ENCODE measurements around the gene PPARGC1A.

The PPARGC1A gene, protein sequence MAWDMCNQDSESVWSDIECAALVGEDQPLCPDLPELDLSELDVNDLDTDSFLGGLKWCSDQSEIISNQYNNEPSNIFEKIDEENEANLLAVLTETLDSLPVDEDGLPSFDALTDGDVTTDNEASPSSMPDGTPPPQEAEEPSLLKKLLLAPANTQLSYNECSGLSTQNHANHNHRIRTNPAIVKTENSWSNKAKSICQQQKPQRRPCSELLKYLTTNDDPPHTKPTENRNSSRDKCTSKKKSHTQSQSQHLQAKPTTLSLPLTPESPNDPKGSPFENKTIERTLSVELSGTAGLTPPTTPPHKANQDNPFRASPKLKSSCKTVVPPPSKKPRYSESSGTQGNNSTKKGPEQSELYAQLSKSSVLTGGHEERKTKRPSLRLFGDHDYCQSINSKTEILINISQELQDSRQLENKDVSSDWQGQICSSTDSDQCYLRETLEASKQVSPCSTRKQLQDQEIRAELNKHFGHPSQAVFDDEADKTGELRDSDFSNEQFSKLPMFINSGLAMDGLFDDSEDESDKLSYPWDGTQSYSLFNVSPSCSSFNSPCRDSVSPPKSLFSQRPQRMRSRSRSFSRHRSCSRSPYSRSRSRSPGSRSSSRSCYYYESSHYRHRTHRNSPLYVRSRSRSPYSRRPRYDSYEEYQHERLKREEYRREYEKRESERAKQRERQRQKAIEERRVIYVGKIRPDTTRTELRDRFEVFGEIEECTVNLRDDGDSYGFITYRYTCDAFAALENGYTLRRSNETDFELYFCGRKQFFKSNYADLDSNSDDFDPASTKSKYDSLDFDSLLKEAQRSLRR

DNA sequence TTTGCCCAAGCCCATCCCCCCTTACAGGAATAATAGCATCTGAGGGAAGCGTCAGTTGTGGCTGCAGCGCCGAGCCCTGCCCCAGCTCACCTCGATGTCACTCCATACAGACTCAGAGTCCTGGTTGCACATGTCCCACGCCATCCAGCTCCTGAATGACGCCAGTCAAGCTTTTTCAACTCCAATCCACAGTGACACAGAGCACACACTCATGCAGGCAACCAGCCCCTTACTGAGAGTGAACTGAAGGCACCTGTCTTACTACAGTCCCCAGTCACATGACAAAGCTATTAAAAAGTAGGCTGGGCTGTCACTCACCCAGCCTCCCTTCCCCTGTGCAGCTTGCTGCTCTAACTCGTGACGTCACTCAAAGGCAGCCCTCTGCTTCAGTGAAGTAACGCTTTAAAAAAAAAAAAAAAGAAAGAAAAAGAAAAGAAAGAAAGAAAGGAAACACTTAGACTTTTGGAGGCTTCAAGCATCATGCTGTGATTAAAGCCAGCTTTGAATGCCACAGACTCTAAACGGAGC, at the start of gene PPARGC1A:
Gene PPARGC1A, minus strand, starts transcription at position 234 of the 528 bp plus-strand sequence. Its CDS starts 90 bp downstream, at position 144.
- DNase-seq, result no peak

DNA sequence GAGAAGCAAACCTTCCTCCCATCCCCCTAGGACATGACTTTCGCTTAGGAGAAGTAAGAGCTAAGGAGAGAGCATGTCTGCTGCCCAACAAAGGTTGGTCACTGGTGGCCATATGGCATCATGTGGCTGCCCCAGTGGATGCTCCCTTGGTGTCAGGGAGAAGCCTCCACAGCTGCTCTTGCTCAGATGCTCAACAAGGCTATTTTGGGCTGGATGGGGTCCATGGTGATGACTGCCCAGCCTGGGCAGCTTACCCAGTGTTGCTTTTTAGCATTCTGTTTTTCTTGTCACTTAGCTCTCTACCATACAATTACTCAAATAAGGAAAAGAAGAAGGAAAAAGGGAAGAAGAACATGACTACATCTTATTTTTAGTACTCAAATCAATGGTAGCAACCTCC, 48.9 kb upstream of the PPARGC1A start:
- DNase-seq, result no peak

DNA sequence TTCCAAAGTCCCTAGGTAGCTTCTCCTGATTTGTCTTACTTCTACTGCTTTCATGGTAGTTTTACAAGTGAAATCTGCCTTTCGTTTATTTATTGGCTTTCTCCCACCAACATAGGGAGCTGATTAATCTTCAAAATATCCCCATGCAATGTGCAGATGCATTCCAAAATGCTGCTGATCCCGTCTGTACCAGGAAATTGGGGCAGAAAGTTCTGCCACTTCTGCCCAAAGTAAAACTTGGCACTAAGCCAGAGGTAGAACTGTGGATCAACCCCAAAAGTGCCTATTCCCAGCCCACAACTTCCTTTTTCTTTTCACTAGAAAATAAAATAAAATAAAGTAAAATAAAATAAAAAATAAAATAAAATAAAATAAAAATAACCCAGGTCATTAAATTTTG, 47.3 kb upstream of the PPARGC1A start:
- DNase-seq, result no peak

DNA sequence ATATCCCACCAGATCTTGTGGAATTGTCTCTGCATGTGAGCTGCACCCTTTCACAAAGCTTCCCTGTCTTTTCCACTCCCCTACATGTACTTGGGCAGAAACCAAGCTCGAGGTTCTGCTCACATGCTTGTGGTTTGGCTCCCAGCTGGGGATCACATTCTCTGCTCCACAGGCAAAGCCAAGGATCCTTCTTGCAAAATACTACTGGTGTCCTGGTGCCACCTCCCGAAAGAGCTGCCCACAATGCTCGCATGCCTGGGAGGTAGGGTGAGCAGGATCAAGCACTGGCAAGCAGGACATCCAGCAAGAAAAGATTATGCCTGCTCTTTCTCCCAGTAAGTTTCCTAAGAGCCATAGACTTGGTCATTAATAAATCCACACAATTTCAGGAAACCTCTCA, 45.1 kb upstream of the PPARGC1A start:
- peak; percentile 40 to 60 for DNase-seq

DNA sequence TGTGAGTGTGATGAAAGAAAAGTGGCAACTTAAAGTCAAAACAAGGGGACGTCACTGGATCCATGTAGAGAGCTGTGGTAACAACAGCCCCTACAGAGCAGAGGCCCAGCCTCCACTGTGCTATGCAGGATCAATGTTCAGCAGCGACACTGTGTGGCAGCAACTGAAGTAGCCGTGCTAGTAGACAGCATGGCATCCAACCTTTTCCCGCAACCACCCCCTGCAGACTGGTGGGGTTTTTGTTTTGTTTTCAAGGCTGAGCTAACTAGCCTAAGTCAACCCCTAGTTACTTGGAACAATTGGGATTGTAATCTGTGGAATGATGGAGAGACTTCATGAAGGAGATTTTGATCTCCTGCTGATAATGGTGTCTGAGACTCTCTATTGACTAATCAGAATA, 44.4 kb upstream of the PPARGC1A start:
- DNase-seq, result no peak

DNA sequence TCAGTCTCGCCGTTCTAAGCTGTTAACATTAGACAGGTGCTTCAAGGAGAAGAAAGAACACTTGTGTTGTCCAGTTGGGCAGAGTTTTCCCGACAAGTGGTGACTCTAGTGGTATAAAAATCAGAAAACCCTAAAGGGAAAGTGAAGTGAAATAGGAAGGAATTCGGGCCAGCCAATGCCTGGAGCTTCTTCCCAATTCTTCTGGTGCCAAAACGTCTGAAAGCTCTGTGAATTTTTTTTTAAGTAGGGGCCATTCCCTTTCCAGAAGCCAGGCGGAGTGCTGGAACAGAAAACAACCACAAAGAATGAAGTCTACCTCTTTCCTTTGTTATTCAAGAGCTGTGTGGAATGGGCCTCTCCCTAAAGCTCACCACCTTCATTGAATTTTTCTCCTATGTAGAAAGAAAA, 43.1 kb upstream of the PPARGC1A start:
- DNase-seq, result no peak

DNA sequence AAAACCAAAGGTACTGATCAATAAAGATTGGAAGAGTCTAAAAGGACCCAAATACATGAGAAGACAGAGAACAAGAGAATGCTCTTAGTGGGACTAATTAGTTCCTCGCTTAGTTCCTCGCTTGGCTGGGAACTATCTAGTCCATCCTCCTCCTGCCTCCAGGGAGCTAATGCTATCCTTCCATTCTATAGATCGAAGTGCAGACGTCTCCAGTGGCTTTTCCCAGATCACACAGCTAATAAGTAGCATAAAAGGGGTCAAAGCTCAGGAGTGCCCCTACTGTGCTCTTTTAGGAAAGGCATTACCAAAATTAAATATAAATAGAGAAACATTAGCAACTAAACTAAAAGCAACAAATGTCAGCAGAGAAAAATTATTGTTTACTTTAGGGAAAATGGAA, 42.3 kb upstream of the PPARGC1A start:
- no peak for DNase-seq

DNA sequence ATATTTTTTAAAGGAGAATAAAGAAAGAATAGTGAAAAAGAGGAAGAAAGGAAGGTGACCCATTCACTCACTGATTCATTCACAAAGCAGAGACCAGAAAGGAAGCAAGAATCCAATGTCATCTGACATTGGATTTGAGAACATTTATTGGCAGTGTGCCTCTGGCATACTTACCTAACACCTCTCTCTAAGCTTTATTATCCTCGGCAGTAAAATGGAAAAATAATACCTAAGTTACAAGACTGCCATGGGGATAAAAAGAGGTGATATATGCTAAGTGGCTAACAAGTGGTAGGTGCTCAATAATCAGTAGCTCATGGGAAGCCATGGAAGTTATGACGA, 41.6 kb upstream of the PPARGC1A start:
- no peak for DNase-seq

DNA sequence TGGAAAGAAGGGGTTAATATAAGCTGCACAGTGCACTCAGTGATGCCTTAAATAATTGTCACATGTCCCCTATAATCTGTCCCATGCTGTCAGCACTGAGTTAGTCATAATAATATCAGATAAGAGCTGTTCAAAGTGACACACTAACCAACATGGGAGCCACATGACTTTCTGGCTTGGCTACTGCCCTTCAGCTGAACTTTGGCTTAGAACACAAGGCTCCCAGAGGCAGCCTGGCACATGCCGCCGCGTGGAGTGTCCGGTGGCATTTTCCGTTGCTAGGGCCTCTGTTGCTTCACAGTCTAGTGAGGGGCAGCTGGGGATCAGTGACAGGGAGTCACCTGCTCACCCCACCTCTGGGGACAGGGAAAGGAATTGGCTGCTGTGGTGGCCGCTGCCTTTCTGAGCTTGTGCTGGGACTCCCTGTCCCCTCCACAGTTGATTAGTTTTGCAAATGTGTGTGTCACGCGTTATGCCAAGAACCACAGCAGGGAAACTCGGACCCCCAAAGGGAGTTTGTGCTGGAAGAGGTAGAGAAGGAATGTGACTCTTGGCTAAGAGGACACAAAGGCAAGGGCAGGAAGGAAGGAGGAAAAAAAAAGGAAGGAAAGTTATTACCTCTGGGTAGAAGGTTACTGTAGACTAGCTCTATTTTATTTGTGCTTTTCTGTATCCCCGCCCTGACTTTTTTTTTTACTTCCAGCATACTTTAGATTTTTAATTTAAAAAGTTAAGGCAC, 41.1 kb upstream of the PPARGC1A start:
- DNase-seq, result no peak

DNA sequence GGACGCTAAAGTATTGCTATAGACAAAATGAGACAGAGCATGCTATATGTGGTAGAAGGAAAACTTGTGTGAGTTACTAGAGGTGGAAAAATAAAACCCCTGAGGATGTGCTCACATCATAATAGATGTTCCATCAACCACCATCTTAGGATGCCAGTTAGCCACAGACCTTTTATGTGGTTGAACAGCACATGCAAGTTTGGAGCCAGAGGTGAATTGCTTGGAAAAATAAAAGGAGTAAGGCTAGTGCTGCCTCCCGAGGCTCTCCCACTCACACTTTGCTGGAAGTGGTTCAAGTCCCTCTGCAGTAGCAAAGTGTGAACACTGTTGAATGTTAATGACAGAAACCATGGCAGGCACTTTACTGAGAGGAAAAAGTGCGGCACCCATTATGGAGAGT, 39.4 kb upstream of the PPARGC1A start:
- DNase-seq, result no peak

DNA sequence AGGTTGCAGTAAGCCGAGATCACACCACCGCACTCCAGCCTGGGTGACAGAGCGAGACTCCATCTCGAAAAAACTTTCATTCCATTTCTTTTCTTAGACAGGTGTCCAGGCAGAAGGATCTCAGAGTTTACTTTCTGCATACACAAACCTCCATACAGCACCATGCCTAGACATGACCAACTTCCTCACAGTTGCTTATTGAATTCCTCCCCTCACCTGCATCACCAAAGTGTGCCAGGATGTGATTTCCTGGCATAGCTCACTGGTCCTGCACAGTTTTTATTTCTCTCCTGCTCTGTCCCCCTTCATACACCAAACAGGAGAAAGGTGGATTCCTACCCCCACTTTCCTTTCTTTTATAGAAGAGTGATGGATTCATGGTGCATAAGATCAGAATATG, 34.7 kb upstream of the PPARGC1A start:
- no peak for DNase-seq

DNA sequence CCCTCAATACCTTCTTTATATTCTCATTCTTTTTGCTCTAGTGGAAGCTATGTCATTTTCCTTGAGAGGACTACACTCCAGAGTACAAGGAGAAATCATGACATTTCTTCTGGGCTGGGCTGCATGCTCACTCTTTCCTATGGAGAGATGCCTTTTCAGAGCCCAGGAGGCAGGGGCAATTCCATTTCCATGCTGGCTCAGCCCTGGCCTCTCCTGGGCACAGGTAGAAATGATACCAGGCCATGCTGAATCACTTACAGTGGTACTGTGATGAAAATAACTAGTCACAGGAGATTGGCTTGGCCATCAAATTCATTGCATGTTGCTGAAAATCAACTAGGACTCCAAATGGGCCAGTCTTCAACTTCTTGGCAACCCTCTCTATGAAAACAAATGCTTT, 34.0 kb upstream of the PPARGC1A start:
- no peak for DNase-seq

DNA sequence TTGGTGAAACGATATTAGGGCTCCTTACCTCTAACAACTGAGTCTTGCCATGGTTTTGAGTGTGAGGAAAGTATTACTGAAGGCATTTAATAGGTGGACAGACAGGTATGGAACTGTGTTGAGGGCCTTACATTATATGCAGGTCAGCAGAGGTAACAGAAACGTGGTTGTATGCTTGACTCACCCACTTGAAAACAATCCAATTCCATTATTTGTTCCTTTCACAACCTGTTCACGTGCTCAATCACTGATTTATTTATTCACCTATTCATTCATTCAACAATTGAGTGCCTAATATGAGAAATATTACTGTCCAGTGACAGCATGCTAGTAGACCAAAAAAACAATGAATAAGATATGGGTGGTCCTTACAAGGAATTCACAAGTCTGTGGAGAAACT, 33.3 kb upstream of the PPARGC1A start:
- no peak for DNase-seq

DNA sequence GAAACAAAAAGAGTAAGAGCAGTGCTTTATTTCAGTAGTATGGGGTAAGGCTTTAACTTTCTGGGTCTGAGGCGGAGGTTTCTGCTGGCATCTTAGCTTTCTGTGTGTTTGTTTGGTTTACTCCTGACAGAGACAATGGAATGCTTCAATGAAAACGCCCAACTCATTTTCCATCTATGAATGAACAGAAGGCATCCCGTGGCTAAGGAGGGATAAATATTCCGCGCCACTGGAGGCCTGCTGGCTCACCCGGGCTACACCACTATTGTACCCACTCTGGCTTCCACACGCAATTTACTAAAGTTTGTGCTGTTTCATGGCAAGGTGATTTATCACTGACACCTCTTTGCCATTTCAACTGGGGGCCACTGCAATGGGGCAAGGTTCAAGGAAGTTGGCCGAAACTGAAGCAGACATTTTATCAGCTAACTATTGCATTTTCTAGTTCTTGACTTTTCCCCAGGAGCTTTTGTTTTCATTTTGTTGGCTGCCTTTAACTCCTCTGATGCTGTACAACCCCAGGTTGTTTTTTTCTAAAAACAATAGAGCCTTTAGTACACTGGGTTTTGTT, 32.8 kb upstream of the PPARGC1A start:
- DNase-seq, result no peak

DNA sequence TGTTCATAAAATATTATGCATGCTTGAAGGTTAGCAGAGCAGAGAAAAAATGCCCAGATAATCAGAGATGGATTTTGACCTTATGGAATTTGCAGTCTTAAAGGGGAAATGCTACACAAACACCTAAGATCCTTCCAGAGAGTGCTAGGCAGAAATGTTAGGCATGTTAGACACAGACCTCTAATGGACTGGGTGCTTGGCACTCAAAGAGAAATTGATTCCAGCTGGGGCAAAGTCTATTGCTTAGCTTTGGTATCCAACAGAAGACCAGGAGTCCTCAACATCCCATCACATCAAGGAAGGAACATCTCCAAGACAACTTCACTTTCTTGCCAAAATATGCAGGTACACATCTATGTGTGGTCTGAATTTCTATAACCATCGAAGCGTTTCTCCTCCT, 32.2 kb upstream of the PPARGC1A start:
- no peak for DNase-seq

DNA sequence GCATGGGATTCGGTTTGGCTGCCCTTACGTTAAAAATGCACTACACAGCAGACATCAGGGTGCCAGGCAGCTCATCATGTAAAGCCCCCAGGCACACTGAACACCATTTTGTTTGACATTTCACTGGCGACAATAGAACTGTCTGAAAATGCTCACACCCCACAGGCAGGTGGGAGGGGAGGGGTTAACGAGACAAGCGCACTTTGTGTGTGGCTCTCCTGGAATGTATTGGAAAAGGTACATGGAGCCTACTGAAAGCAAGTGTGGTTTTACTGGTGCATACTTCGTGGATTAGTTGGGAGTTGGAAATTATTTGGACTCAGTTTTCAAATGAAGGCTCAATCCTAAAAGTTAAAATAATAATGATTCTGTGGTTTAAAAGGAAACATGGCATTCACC, 31.6 kb upstream of the PPARGC1A start:
- DNase-seq, result no peak

DNA sequence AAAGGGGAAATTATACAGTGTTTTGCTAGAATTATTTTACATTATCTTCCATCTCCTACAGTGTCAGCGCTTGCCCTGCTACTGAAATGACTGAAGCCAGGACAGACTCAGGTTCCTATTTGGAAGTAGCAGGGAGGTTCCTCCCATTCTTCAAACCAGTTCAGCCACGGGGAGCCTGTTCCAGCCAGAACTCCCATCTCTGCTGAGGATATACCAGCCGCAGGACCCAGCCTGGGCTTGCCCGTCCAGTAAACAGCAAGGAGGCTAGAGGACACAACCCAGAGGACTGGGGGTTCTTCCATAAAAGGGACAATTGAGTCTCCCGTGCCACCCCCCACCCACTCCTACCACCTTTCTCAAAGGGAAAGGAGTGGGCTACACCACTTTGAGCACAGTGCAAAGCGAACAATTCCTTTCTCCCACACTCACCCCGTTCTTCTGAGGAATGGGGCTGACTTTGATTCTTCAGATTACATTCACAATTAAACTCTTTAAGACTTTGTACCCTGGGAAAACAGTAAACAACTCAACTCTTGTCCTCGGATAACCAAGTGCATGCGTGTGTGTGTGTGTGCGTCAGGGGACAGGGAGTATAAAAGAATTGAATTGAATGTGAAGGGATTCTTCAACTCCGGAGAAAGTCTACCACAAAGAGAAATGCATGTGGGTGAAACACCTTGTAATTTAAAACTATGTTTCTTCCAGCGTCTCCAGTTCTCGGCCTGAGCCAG, 31.0 kb upstream of the PPARGC1A start:
- no peak for DNase-seq

DNA sequence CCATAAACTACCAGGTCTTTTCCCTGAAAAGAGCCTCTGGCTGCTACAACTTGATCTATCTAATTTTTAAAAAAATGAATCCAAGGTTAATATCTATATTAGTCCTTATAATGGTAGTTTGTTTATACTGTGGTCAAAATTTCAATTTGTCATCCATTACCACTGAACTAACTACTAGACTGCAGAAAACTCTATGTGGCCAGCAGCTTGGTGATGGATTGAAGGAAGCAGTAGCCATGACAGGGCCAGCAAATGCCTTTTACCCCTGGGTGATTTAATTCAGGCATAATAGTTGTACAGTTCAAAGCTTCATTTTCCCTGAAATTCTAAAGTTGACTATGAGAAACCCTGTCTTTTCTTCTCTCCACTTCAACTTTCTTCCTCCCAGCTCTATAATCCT, 30.4 kb upstream of the PPARGC1A start:
- DNase-seq, result no peak

DNA sequence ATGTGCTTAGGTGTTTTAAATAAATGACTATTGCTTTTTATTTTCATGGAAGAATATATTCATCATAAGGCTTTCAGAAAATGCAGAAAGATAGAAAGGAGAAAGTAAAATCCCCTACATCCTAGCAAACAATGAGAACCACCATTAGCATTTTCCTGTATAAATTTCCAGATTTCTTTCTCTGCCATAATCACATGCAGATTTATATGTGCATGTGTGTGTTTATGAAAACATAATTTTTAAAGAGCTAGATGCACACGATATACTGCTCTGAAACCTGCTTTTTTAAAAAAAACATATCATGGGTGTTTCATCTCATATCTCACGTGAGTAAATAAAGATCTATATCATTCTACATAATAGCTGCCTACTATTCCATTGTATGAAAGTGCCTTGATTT, 26.4 kb upstream of the PPARGC1A start:
- no peak for DNase-seq

DNA sequence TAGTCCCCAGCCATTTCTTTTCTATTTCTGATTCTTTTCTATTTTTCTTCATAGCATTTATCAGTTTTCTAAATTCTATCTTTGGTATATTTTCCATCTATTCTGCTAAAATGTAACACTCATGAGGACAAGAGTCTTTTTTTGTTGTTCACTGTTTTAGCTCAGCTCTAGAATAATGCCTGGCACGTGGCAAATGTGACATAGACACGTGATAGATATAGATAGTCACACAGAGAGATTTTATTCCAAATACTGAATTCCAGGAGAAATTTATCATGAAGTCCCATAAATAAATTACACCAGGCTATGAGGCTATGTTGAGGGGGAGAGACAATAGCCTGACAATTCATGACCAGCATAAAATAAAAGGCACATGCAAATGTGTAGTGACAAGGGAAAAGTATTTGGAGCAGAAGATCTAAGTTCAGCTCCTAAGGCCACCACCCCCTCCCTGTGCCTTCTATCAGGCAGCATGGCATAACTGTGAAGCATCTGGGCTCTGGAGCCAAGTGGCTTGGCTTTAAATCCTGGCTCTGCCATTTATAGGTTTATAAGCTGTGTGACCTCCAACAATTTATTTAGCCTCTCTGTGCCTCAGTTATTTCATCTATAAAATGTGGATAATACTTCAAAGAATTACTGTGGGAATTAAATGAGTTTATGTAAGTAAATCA, 25.7 kb upstream of the PPARGC1A start:
- DNase-seq, result no peak

DNA sequence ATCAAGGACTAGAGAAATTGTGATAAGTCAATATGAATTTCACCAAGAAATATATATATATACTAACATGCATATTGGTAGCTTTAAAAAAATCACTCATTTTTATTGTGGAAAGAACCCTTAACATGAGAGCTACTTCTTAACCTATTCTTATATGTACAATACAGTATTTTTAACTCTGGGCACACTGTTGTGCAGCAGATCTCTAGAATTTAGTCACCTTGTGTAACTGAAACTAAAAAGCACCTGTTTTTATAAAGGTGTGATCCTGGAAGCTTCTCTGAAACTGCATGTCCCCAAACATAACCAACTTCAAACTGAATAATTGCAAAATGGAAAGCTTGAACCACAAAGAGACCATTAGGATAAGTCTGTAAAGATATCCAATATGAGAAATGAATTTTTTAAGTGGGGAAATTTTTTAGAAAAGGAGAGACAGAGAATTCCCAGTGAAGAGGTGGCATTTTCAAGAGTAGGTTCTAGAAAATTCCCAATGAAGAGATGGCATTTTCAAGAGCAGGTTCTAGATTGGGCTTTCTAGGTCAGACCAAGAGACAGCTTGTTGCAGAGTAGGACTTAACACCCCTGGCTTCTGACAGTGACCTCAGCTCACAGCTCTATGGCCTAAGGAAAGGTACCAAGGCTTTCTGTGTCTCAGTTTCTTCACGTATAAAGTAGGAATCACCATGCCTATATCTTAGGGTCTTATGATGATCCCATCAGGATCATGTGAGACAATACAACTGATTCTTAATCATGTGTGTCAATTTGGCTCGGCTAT, 22.0 kb upstream of the PPARGC1A start:
- DNase-seq, result no peak
